ENCODE data around the gene IDE.
A peak's percentile ranks its signal among the peaks of the same experiment; 100 is the strongest.

IDE gene

DNA sequence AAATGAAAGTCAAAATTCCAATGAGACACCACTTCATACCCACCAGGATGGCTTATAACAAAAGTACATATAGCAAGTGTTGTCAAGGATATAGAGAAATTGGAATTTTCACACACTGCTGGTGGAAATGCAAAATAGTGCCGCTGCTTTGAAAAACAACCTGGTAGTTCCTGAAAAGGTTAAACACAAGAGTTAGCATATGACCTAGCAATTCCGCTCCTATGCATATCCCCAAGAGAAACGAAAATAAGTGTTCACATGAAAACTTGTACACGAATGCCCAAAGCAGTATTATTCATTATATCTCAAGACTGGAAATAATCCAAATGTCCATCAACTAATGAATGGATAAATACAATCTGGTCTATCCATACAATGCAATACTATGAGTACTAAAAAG, 14.8 kb downstream of the IDE start:
- TF ChIP-seq SUZ12 (IDR thresholded peaks at IDR 0.05; ENCODE audit: extremely low read depth, insufficient read depth, insufficient read length) (no peak), ZNF274 (IDR thresholded peaks at IDR 0.05; ENCODE audit: low read depth, low read length) (no peak), YY1 (IDR thresholded peaks at IDR 0.05; ENCODE audit: insufficient read depth, insufficient read length) (no peak)
- peaks cover 37% of the 10 kb centered on the region for H3K36me3 ChIP-seq (ENCODE audit: insufficient read depth, insufficient read length, low read length)
- H3K4me3 ChIP-seq (ENCODE audit: insufficient read length, low read depth) = no peak overlapping the region
- no peaks in the 10 kb centered on the region for H3K4me1 ChIP-seq (ENCODE audit: insufficient read depth, insufficient read length)
- DNase-seq (ENCODE audit: low read depth, low spot score) = no peak
- H3K9ac ChIP-seq (ENCODE audit: insufficient read length, low read depth) = no peak overlapping the region
- no peaks in the 10 kb centered on the region for H3K27me3 ChIP-seq (ENCODE audit: insufficient read depth, insufficient read length)
- peaks cover 15% of the 10 kb centered on the region; the same call in 1 of the 2 replicates for H3K9me3 ChIP-seq (ENCODE audit: insufficient read depth, low read length)

DNA sequence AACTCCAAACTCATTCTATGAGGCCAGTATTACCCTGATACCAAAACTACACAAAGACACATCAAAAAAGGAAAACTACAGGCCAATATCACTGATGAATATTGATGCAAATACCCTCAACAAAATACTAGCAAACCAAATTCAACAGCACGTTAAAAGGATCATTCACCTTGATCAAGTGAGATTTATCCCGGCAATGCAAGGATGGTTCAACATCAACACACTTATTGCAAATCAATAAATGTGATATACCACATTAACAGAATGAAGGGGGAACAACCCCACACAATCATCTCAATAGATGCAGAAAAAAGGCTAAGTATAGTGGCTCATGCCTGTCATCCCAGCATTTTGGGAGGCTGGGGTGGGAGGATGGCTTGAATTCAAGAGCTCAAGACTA, 19.9 kb downstream of the IDE start:
- DNase-seq (ENCODE audit: low read depth, low spot score) = no peak
- no peaks in the 10 kb centered on the region for H3K4me1 ChIP-seq (ENCODE audit: insufficient read depth, insufficient read length)
- peaks cover 8% of the 10 kb centered on the region; the same call in 1 of the 2 replicates for H3K9me3 ChIP-seq (ENCODE audit: insufficient read depth, low read length)
- no peak overlapping the region for H3K4me3 ChIP-seq (ENCODE audit: insufficient read length, low read depth)
- no peak overlapping the region for H3K9ac ChIP-seq (ENCODE audit: insufficient read length, low read depth)
- TF ChIP-seq ZNF274 (IDR thresholded peaks at IDR 0.05; ENCODE audit: low read depth, low read length) = no peak
- H3K36me3 ChIP-seq (ENCODE audit: insufficient read depth, insufficient read length, low read length) = peaks cover 19% of the 10 kb centered on the region
- no peaks in the 10 kb centered on the region for H3K27me3 ChIP-seq (ENCODE audit: insufficient read depth, insufficient read length)

DNA sequence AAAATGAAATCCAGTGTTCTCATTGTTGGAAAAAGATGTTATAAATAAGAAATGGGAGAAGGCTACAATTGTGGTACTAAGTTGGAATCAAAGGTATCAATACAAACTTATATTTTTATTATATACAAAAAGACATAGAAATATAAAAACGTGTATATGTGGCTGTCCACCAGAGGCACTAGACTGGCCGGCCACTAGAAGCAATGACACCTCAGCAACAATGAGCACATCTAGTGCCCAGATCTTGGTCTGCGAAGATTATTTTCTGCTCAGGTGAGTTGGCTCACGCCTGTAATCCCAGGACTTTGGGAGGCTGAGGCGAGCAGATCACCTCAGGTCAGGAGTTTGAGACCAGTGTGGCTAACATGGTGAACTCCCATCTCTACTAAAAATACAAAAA, 21.6 kb downstream of the IDE start:
- TF ChIP-seq YY1 (IDR thresholded peaks at IDR 0.05; ENCODE audit: insufficient read depth, insufficient read length) (no peak), SUZ12 (IDR thresholded peaks at IDR 0.05; ENCODE audit: extremely low read depth, insufficient read depth, insufficient read length) (no peak), ZNF274 (IDR thresholded peaks at IDR 0.05; ENCODE audit: low read depth, low read length) (no peak)
- Histone ChIP-seq H3K27me3 (ENCODE audit: insufficient read depth, insufficient read length) (no peaks in the 10 kb centered on the region), H3K9ac (ENCODE audit: insufficient read length, low read depth) (no peak overlapping the region), H3K9me3 (ENCODE audit: insufficient read depth, low read length) (peaks cover 8% of the 10 kb centered on the region; the same call in 1 of the 2 replicates), H3K4me3 (ENCODE audit: insufficient read length, low read depth) (no peak overlapping the region), H3K36me3 (ENCODE audit: insufficient read depth, insufficient read length, low read length) (peaks cover 17% of the 10 kb centered on the region), H3K4me1 (ENCODE audit: insufficient read depth, insufficient read length) (no peaks in the 10 kb centered on the region)
- no peak for DNase-seq (ENCODE audit: low read depth, low spot score)

DNA sequence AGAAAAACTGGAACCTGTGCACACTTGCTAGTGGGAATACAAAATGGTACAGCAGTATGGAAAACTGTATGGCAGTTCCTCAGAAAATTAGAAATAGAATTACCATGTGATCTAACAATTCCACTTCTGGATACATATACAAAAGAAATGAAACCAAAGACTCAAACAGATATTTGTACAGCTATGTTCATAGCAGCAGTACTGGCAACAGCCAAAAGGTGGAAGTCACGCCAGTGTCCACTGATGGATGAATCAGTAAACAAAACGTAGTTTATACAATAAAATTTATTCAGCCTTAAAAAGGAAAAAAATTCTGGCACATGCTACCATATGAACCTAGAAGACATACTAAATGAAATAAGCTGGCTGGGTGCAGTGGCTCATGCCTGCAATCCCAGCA, 23.0 kb downstream of the IDE start:
- DNase-seq (ENCODE audit: low read depth, low spot score) = no peak

DNA sequence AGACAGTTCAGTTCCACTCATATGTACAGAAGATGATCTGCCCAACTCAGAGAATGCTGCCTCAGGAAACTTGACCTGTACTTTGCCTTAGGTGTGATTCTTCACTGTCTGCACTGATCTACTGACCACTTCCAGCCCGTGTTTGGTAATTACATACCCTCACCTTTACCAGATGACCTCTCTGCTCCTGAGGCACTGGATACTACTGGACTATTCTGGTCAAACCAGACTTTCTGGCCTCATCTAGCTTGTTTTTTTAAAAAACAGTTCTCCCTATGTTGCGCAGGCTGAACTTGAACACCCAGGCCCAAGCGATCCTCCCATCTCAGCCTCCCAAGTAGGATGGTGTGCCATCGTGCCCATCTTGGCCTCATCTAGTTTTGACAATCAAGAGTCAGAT, 26.2 kb downstream of the IDE start:
- H3K4me1 ChIP-seq (ENCODE audit: insufficient read depth, insufficient read length) = no peaks in the 10 kb centered on the region
- H3K27me3 ChIP-seq (ENCODE audit: insufficient read depth, insufficient read length) = no peaks in the 10 kb centered on the region
- H3K9ac ChIP-seq (ENCODE audit: insufficient read length, low read depth) = no peak overlapping the region
- TF ChIP-seq YY1 (IDR thresholded peaks at IDR 0.05; ENCODE audit: insufficient read depth, insufficient read length) (no peak), ZNF274 (IDR thresholded peaks at IDR 0.05; ENCODE audit: low read depth, low read length) (no peak), SUZ12 (IDR thresholded peaks at IDR 0.05; ENCODE audit: extremely low read depth, insufficient read depth, insufficient read length) (no peak)
- no peaks in the 10 kb centered on the region for H3K9me3 ChIP-seq (ENCODE audit: insufficient read depth, low read length)
- H3K4me3 ChIP-seq (ENCODE audit: insufficient read length, low read depth) = no peak overlapping the region
- H3K36me3 ChIP-seq (ENCODE audit: insufficient read depth, insufficient read length, low read length) = peaks cover 10% of the 10 kb centered on the region
- DNase-seq (ENCODE audit: low read depth, low spot score) = no peak

More for the DNA sequence above, 23.0 kb downstream of the IDE start:
- no peak overlapping the region for H3K4me3 ChIP-seq (ENCODE audit: insufficient read length, low read depth)
- peaks cover 8% of the 10 kb centered on the region; the same call in 1 of the 2 replicates for H3K9me3 ChIP-seq (ENCODE audit: insufficient read depth, low read length)
- H3K36me3 ChIP-seq (ENCODE audit: insufficient read depth, insufficient read length, low read length) = peaks cover 15% of the 10 kb centered on the region
- H3K27me3 ChIP-seq (ENCODE audit: insufficient read depth, insufficient read length) = no peaks in the 10 kb centered on the region
- H3K4me1 ChIP-seq (ENCODE audit: insufficient read depth, insufficient read length) = no peaks in the 10 kb centered on the region
- no peak for TF ChIP-seq YY1 (IDR thresholded peaks at IDR 0.05; ENCODE audit: insufficient read depth, insufficient read length)
- TF ChIP-seq SUZ12 (IDR thresholded peaks at IDR 0.05; ENCODE audit: extremely low read depth, insufficient read depth, insufficient read length) = no peak
- no peak for TF ChIP-seq ZNF274 (IDR thresholded peaks at IDR 0.05; ENCODE audit: low read depth, low read length)
- H3K9ac ChIP-seq (ENCODE audit: insufficient read length, low read depth) = no peak overlapping the region

DNA sequence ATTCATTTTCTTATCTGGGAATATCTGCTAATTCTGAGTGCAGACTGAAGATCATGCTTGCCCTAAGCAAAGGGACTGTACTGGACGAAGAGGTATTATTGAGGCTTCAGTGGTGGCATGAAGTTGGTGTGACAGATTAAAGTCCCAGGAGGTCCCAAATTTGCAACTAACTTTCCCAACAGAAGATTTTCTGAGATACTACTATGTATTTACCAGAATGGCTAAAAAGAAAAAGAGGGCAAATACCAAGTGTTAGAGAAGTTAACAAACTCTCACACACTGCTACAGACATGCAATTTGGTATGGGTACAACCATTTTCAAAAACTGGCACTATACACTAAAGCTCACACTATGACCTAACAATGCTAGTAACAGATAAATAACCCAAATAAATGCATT, 28.3 kb downstream of the IDE start:
- Histone ChIP-seq H3K27me3 (ENCODE audit: insufficient read depth, insufficient read length) (no peaks in the 10 kb centered on the region), H3K9me3 (ENCODE audit: insufficient read depth, low read length) (no peaks in the 10 kb centered on the region), H3K9ac (ENCODE audit: insufficient read length, low read depth) (no peak overlapping the region), H3K4me3 (ENCODE audit: insufficient read length, low read depth) (no peak overlapping the region), H3K36me3 (ENCODE audit: insufficient read depth, insufficient read length, low read length) (peaks cover 10% of the 10 kb centered on the region), H3K4me1 (ENCODE audit: insufficient read depth, insufficient read length) (no peaks in the 10 kb centered on the region)
- DNase-seq (ENCODE audit: low read depth, low spot score) = no peak
- TF ChIP-seq YY1 (IDR thresholded peaks at IDR 0.05; ENCODE audit: insufficient read depth, insufficient read length) (no peak), SUZ12 (IDR thresholded peaks at IDR 0.05; ENCODE audit: extremely low read depth, insufficient read depth, insufficient read length) (no peak), ZNF274 (IDR thresholded peaks at IDR 0.05; ENCODE audit: low read depth, low read length) (no peak)

DNA sequence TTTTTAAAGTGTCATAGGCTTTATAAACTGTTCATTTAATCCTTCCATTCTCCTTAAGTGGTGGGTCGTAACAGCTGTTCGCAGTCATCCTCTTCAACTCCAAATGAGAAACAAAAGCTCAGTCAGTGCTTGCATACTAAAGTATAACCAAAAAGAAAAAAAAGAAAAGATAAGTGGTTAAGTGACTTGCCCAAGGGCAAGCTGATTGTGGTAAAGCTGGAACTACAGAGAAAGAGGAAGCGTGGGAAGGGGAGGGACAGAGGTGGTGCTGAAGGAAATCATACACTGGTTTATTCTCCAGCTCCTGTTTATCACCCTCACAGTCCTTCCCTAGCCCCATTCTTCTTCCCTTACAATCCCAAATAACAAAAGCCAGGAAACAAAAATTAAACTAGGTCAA, 29.6 kb downstream of the IDE start:
- peaks cover 12% of the 10 kb centered on the region for H3K36me3 ChIP-seq (ENCODE audit: insufficient read depth, insufficient read length, low read length)
- TF ChIP-seq SUZ12 (IDR thresholded peaks at IDR 0.05; ENCODE audit: extremely low read depth, insufficient read depth, insufficient read length) (no peak), YY1 (IDR thresholded peaks at IDR 0.05; ENCODE audit: insufficient read depth, insufficient read length) (no peak), ZNF274 (IDR thresholded peaks at IDR 0.05; ENCODE audit: low read depth, low read length) (no peak)
- no peaks in the 10 kb centered on the region for H3K4me1 ChIP-seq (ENCODE audit: insufficient read depth, insufficient read length)
- peak; percentile 3 for DNase-seq (ENCODE audit: low read depth, low spot score)
- no peaks in the 10 kb centered on the region for H3K27me3 ChIP-seq (ENCODE audit: insufficient read depth, insufficient read length)
- no peaks in the 10 kb centered on the region for H3K9me3 ChIP-seq (ENCODE audit: insufficient read depth, low read length)
- H3K4me3 ChIP-seq (ENCODE audit: insufficient read length, low read depth) = no peak overlapping the region
- H3K9ac ChIP-seq (ENCODE audit: insufficient read length, low read depth) = no peak overlapping the region

DNA sequence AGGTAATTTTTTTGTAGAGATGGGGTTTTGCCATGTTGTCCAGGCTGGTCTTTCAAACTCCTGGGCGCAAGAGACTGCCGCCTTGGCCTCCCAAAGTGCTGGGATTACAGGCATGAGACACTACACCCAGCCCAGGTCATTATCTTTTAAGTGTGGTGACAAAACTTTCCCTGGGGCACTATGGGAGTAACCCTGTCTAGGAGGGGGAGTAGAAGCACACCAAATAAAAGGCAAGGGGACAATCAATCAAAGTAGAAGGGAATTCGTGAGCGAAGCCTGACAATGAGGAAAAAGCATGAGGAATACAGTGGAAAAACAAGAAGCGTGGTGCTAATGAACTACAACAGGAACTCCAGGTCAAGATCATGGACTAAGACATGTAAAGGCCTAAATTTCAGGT, 31.4 kb downstream of the IDE start:
- H3K36me3 ChIP-seq (ENCODE audit: insufficient read depth, insufficient read length, low read length) = peaks cover 2% of the 10 kb centered on the region
- no peak for DNase-seq (ENCODE audit: low read depth, low spot score)
- TF ChIP-seq ZNF274 (IDR thresholded peaks at IDR 0.05; ENCODE audit: low read depth, low read length) (no peak), SUZ12 (IDR thresholded peaks at IDR 0.05; ENCODE audit: extremely low read depth, insufficient read depth, insufficient read length) (no peak), YY1 (IDR thresholded peaks at IDR 0.05; ENCODE audit: insufficient read depth, insufficient read length) (no peak)
- no peaks in the 10 kb centered on the region for H3K27me3 ChIP-seq (ENCODE audit: insufficient read depth, insufficient read length)
- no peak overlapping the region for H3K9ac ChIP-seq (ENCODE audit: insufficient read length, low read depth)
- no peaks in the 10 kb centered on the region for H3K9me3 ChIP-seq (ENCODE audit: insufficient read depth, low read length)
- no peaks in the 10 kb centered on the region for H3K4me1 ChIP-seq (ENCODE audit: insufficient read depth, insufficient read length)
- no peak overlapping the region for H3K4me3 ChIP-seq (ENCODE audit: insufficient read length, low read depth)

Measured in NT2/D1 (cell line).